ENCODE results near the gene NOLC1. TPM values are rescaled to one million over a fixed set of nuclear protein-coding genes. Genes with fewer than 3 reads are reported as not detected.

The NOLC1 gene
- total RNA-seq, 1 experiment from 2014 or later, result 165 TPM

- TF ChIP-seq, protein P1, sequence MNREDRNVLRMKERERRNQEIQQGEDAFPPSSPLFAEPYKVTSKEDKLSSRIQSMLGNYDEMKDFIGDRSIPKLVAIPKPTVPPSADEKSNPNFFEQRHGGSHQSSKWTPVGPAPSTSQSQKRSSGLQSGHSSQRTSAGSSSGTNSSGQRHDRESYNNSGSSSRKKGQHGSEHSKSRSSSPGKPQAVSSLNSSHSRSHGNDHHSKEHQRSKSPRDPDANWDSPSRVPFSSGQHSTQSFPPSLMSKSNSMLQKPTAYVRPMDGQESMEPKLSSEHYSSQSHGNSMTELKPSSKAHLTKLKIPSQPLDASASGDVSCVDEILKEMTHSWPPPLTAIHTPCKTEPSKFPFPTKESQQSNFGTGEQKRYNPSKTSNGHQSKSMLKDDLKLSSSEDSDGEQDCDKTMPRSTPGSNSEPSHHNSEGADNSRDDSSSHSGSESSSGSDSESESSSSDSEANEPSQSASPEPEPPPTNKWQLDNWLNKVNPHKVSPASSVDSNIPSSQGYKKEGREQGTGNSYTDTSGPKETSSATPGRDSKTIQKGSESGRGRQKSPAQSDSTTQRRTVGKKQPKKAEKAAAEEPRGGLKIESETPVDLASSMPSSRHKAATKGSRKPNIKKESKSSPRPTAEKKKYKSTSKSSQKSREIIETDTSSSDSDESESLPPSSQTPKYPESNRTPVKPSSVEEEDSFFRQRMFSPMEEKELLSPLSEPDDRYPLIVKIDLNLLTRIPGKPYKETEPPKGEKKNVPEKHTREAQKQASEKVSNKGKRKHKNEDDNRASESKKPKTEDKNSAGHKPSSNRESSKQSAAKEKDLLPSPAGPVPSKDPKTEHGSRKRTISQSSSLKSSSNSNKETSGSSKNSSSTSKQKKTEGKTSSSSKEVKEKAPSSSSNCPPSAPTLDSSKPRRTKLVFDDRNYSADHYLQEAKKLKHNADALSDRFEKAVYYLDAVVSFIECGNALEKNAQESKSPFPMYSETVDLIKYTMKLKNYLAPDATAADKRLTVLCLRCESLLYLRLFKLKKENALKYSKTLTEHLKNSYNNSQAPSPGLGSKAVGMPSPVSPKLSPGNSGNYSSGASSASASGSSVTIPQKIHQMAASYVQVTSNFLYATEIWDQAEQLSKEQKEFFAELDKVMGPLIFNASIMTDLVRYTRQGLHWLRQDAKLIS (CRISPR knock-in tag; IDR thresholded peaks at IDR 0.05; ENCODE audit: borderline replicate concordance), result no peak
- no peak for TF ChIP-seq ZNF121 (CRISPR knock-in tag; IDR thresholded peaks at IDR 0.05)
- TF ChIP-seq, protein P2, sequence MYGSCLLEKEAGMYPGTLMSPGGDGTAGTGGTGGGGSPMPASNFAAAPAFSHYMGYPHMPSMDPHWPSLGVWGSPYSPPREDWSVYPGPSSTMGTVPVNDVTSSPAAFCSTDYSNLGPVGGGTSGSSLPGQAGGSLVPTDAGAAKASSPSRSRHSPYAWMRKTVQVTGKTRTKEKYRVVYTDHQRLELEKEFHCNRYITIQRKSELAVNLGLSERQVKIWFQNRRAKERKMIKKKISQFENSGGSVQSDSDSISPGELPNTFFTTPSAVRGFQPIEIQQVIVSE (CRISPR knock-in tag; IDR thresholded peaks at IDR 0.05; ENCODE audit: borderline replicate concordance), result no peak
- no peak for TF ChIP-seq JUN (CRISPR knock-in tag; IDR thresholded peaks at IDR 0.05)
- TF ChIP-seq MXD4 (CRISPR knock-in tag; IDR thresholded peaks at IDR 0.05; ENCODE audit: borderline replicate concordance), result no peak
- TF ChIP-seq, protein P3, sequence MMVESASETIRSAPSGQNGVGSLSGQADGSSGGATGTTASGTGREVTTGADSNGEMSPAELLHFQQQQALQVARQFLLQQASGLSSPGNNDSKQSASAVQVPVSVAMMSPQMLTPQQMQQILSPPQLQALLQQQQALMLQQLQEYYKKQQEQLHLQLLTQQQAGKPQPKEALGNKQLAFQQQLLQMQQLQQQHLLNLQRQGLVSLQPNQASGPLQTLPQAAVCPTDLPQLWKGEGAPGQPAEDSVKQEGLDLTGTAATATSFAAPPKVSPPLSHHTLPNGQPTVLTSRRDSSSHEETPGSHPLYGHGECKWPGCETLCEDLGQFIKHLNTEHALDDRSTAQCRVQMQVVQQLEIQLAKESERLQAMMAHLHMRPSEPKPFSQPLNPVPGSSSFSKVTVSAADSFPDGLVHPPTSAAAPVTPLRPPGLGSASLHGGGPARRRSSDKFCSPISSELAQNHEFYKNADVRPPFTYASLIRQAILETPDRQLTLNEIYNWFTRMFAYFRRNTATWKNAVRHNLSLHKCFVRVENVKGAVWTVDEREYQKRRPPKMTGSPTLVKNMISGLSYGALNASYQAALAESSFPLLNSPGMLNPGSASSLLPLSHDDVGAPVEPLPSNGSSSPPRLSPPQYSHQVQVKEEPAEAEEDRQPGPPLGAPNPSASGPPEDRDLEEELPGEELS (CRISPR knock-in tag; IDR thresholded peaks at IDR 0.05), result no peak
- no peak for TF ChIP-seq GTF2I (CRISPR knock-in tag; conservative IDR thresholded peaks at IDR 0.05)
- TF ChIP-seq, protein P4, sequence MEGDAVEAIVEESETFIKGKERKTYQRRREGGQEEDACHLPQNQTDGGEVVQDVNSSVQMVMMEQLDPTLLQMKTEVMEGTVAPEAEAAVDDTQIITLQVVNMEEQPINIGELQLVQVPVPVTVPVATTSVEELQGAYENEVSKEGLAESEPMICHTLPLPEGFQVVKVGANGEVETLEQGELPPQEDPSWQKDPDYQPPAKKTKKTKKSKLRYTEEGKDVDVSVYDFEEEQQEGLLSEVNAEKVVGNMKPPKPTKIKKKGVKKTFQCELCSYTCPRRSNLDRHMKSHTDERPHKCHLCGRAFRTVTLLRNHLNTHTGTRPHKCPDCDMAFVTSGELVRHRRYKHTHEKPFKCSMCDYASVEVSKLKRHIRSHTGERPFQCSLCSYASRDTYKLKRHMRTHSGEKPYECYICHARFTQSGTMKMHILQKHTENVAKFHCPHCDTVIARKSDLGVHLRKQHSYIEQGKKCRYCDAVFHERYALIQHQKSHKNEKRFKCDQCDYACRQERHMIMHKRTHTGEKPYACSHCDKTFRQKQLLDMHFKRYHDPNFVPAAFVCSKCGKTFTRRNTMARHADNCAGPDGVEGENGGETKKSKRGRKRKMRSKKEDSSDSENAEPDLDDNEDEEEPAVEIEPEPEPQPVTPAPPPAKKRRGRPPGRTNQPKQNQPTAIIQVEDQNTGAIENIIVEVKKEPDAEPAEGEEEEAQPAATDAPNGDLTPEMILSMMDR (IDR thresholded peaks at IDR 0.05), result no peak
- 0 out of 2 replicates have a peak, but pooled peaks have one; percentile 27 for TF ChIP-seq SP1 (CRISPR knock-in tag; conservative IDR thresholded peaks at IDR 0.05)
- TF ChIP-seq, protein P5, sequence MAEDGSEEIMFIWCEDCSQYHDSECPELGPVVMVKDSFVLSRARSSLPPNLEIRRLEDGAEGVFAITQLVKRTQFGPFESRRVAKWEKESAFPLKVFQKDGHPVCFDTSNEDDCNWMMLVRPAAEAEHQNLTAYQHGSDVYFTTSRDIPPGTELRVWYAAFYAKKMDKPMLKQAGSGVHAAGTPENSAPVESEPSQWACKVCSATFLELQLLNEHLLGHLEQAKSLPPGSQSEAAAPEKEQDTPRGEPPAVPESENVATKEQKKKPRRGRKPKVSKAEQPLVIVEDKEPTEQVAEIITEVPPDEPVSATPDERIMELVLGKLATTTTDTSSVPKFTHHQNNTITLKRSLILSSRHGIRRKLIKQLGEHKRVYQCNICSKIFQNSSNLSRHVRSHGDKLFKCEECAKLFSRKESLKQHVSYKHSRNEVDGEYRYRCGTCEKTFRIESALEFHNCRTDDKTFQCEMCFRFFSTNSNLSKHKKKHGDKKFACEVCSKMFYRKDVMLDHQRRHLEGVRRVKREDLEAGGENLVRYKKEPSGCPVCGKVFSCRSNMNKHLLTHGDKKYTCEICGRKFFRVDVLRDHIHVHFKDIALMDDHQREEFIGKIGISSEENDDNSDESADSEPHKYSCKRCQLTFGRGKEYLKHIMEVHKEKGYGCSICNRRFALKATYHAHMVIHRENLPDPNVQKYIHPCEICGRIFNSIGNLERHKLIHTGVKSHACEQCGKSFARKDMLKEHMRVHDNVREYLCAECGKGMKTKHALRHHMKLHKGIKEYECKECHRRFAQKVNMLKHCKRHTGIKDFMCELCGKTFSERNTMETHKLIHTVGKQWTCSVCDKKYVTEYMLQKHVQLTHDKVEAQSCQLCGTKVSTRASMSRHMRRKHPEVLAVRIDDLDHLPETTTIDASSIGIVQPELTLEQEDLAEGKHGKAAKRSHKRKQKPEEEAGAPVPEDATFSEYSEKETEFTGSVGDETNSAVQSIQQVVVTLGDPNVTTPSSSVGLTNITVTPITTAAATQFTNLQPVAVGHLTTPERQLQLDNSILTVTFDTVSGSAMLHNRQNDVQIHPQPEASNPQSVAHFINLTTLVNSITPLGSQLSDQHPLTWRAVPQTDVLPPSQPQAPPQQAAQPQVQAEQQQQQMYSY (CRISPR knock-in tag; IDR thresholded peaks at IDR 0.05), result no peak
- TF ChIP-seq SMAD3 (CRISPR knock-in tag; IDR thresholded peaks at IDR 0.05; ENCODE audit: borderline replicate concordance), result no peak
- no peak for TF ChIP-seq JAZF1 (CRISPR knock-in tag; IDR thresholded peaks at IDR 0.05)
- TF ChIP-seq GRHL2 (CRISPR knock-in tag; IDR thresholded peaks at IDR 0.05; ENCODE audit: insufficient replicate concordance, severe bottlenecking), result no peak
- no peak for TF ChIP-seq CREB1 (CRISPR knock-in tag; IDR thresholded peaks at IDR 0.05)
- TF ChIP-seq SOX15 (CRISPR knock-in tag; IDR thresholded peaks at IDR 0.05), result no peak
- TF ChIP-seq, protein P6, sequence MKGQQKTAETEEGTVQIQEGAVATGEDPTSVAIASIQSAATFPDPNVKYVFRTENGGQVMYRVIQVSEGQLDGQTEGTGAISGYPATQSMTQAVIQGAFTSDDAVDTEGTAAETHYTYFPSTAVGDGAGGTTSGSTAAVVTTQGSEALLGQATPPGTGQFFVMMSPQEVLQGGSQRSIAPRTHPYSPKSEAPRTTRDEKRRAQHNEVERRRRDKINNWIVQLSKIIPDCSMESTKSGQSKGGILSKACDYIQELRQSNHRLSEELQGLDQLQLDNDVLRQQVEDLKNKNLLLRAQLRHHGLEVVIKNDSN (CRISPR knock-in tag; IDR thresholded peaks at IDR 0.05), result no peak
- TF ChIP-seq NFYB (CRISPR knock-in tag; conservative IDR thresholded peaks at IDR 0.05; ENCODE audit: low read depth), result peak; percentile 78
- TF ChIP-seq, protein P7, sequence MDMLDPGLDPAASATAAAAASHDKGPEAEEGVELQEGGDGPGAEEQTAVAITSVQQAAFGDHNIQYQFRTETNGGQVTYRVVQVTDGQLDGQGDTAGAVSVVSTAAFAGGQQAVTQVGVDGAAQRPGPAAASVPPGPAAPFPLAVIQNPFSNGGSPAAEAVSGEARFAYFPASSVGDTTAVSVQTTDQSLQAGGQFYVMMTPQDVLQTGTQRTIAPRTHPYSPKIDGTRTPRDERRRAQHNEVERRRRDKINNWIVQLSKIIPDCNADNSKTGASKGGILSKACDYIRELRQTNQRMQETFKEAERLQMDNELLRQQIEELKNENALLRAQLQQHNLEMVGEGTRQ (CRISPR knock-in tag; IDR thresholded peaks at IDR 0.05), result no peak; the same call in 1 of the 2 replicates
Observed at GRCh38 chr10:102119417-102120141, 32.6 kb upstream of the NOLC1 start (continued).
